Measurements from ENCODE around the gene ASPSCR1. TPM values are rescaled to one million over a fixed set of nuclear protein-coding genes. Genes with fewer than 3 reads are reported as not detected.

The ASPSCR1 gene
- total RNA-seq, 4 donors from 2014 or later, result 10.1 to 21.0 (median 17.1) TPM

- 36 to 52% methylated on average over 8 to 9 of the region's 36 CpGs for WGBS, 2 donors
- DNase-seq, result no peak
- Histone ChIP-seq H3K36me3 (peaks cover 0 to 24% (median 0%) of the 10 kb centered on the region in 3 donors), H3K9me3 (no peaks in the 10 kb centered on the region), H3K27me3 (no peaks in the 10 kb centered on the region), H3K4me3 (no peak overlapping the region), H3K4me1 (peaks cover 6 to 36% (median 12%) of the 10 kb centered on the region in 3 donors), H3K27ac (no peak overlapping the region)
- TF ChIP-seq POLR2A (IDR thresholded peaks at IDR 0.05) (no peak), CTCF (IDR thresholded peaks at IDR 0.05) (no peak)
- intact Hi-C loops (cut with DNase I), result no loop called here
Measured at GRCh38 chr17:81999976-82000802, 22.8 kb downstream of the ASPSCR1 start.

- intact Hi-C loops (cut with DNase I), result no loop called here
- 100% methylated on average over 6 of the region's 32 CpGs; no CpG with 5 or more reads in 1 of the 2 donors for WGBS, 2 donors
- Histone ChIP-seq H3K9me3 (no peaks in the 10 kb centered on the region), H3K36me3 (peaks cover 0 to 18% (median 0%) of the 10 kb centered on the region in 3 donors), H3K4me3 (no peak overlapping the region), H3K4me1 (peaks cover 6 to 44% (median 14%) of the 10 kb centered on the region in 3 donors), H3K27me3 (no peaks in the 10 kb centered on the region), H3K27ac (no peak overlapping the region)
- TF ChIP-seq POLR2A (IDR thresholded peaks at IDR 0.05) (no peak), CTCF (IDR thresholded peaks at IDR 0.05) (no peak)
- DNase-seq, result no peak
Measured at GRCh38 chr17:82000803-82001570, 23.6 kb downstream of the ASPSCR1 start.

- whole genome bisulfite sequencing, 2 donors, result 87% methylated on average over 9 to 16 of the region's 17 CpGs
- Histone ChIP-seq H3K4me1 (peaks cover 6 to 50% (median 20%) of the 10 kb centered on the region in 3 donors), H3K9me3 (no peaks in the 10 kb centered on the region), H3K27me3 (no peaks in the 10 kb centered on the region), H3K4me3 (no peak overlapping the region), H3K36me3 (peaks cover 0 to 12% (median 0%) of the 10 kb centered on the region in 3 donors), H3K27ac (no peak overlapping the region)
- DNase-seq, result no peak
- intact Hi-C loops (cut with DNase I), result no loop called here
- TF ChIP-seq POLR2A (IDR thresholded peaks at IDR 0.05), result no peak
- TF ChIP-seq CTCF (IDR thresholded peaks at IDR 0.05), result no peak
Measured at GRCh38 chr17:82001571-82002056, 24.2 kb downstream of the ASPSCR1 start.

- Histone ChIP-seq H3K4me3 (peak overlapping the region in 1 of 4 donors; percentile 17), H3K27me3 (no peaks in the 10 kb centered on the region), H3K36me3 (peaks cover 0 to 2% (median 0%) of the 10 kb centered on the region in 3 donors), H3K4me1 (peaks cover 6 to 53% (median 22%) of the 10 kb centered on the region in 3 donors), H3K27ac (peak overlapping the region in 2 of 4 donors; percentile 58 to 63), H3K9me3 (no peaks in the 10 kb centered on the region)
- intact Hi-C loops (cut with DNase I), result no loop called here
- DNase-seq, result no peak
- WGBS, 2 donors, result 27 to 32% methylated on average over 24 to 27 of the region's 53 CpGs
- TF ChIP-seq POLR2A (IDR thresholded peaks at IDR 0.05) (no peak), CTCF (IDR thresholded peaks at IDR 0.05) (no peak)
Measured at GRCh38 chr17:82003411-82004381, 26.3 kb downstream of the ASPSCR1 start.

All from esophagus squamous epithelium (tissue), 5 donors.